ENCODE data around the gene DOCK1.

- TF ChIP-seq POLR2A (IDR thresholded peaks at IDR 0.05) (no peak), CTCF (IDR thresholded peaks at IDR 0.05 in 4 of 5, conservative IDR thresholded peaks at IDR 0.05 in 1 of 5) (no peak)
Measured at GRCh38 chr10:126905776-126906703, 812 bp downstream of the DOCK1 start.

All from gastrocnemius medialis (tissue), 4 donors.